HCT116 (cell line): ENCODE results near the gene PPAT. TPM values are rescaled to one million over a fixed set of nuclear protein-coding genes. Genes with fewer than 3 reads are reported as not detected.
"Not testable (repeated sequence)": the region's sequence is repeated elsewhere in the genome, so short reads cannot be mapped to it uniquely, and the experiment has no call there.

Experiments
- ATAC-seq: fragments of 200-7000 bp; cut with Tn5 transposase; 2 replicates; pipeline ENCODE4 v1.9.1; 2020; ENCODE audit warnings: mild to moderate bottlenecking, moderate library complexity
- BruUV-seq: library from RNA; stranded (reverse); fragments of 400-500 nt; replicated peaks from 2 replicates; lab custom pipeline; 2021; lab: Mats Ljungman, UMichigan
- CTCF ChIA-PET: fragments of 300-600 bp; sonication (Branson Sonifier 250); formaldehyde crosslinking; loops from one replicate; lab custom pipeline; 2021; ENCODE audit warnings: antibody characterized with exemption; lab: Charles Lee
- POLR2A ChIA-PET: fragments of 300-600, 350-600 bp; sonication (Branson Sonifier 250); formaldehyde crosslinking; loops from one replicate; lab custom pipeline; 2021; ENCODE audit warnings: antibody characterized with exemption; lab: Charles Lee
- RAD21 ChIA-PET, 2 experiments: fragments of 300-600 bp; sonication (Branson Sonifier 250); formaldehyde crosslinking; loops; one replicate each; lab custom pipeline; 2023; ENCODE audit warnings: low total read pairs in 2 of 2; ENCODE audit not compliant: uncharacterized antibody in 2 of 2, unreplicated experiment in 2 of 2, low non-redundant PET in 1 of 2; lab: Charles Lee
- DNase-seq: peaks from one replicate; pipeline ENCODE4 v3.0.0-alpha.2; 2010; ENCODE audit warnings: low read depth, low spot score
- H2AFZ ChIP-seq: fragments of 200-600 bp; shearing (Covaris generic), sonication (generic); 2 replicates; pipeline ENCODE4 v1.6.1; 2017; ENCODE audit warnings: low read depth, mixed run types, mixed read lengths, antibody characterized with exemption, low read length; ENCODE audit not compliant: poor library complexity, severe bottlenecking
- H3K27ac ChIP-seq: 2 replicates; pipeline ENCODE4 v1.5.1; 2012; ENCODE audit warnings: low read depth, low read length
- H3K27me3 ChIP-seq: fragments of 200-600 bp; sonication (generic); 2 replicates; pipeline ENCODE4 v1.6.1; 2016; ENCODE audit warnings: mixed run types, low read length, mixed read lengths; ENCODE audit not compliant: insufficient read depth
- H3K36me3 ChIP-seq, 2 experiments: fragments of 200-500 bp in 1 of 2; fragments of 200-600 bp in 1 of 2; sonication (Bioruptor generic) in 1 of 2; sonication (generic) in 1 of 2; 2 replicates each; pipeline versions ENCODE4 v1.5.1 to v1.6.1; 2014 to 2016; ENCODE audit warnings: low read length in 2 of 2, inconsistent platforms in 1 of 2, mixed read lengths in 1 of 2, mixed run types in 1 of 2; ENCODE audit not compliant: insufficient read depth in 2 of 2, control insufficient read depth in 1 of 2
- H3K4me1 ChIP-seq, 2 experiments: fragments of 200-600 bp in 1 of 2; sonication (generic) in 1 of 2; 2 replicates each; pipeline versions ENCODE4 v1.5.1 to v1.6.1; 2012 to 2017; ENCODE audit warnings: low read length in 2 of 2, inconsistent platforms in 1 of 2, mild to moderate bottlenecking in 1 of 2, mixed read lengths in 1 of 2, mixed run types in 1 of 2, moderate library complexity in 1 of 2; ENCODE audit not compliant: insufficient read depth in 2 of 2, control insufficient read depth in 1 of 2
- H3K4me2 ChIP-seq: fragments of 200-600 bp; sonication (generic); 2 replicates; pipeline ENCODE4 v1.6.1; 2017; ENCODE audit warnings: mixed run types, low read length, mixed read lengths
- H3K4me3 ChIP-seq, 2 experiments: fragments of 200-600 bp in 1 of 2; sonication (generic) in 1 of 2; replicated peaks in 1 of 2; 2 replicates each; pipeline ENCODE4 v1.5.1; 2011 to 2016; ENCODE audit warnings: low read length in 2 of 2, control low read depth in 1 of 2, low read depth in 1 of 2, mild to moderate bottlenecking in 1 of 2, mixed read lengths in 1 of 2, mixed run types in 1 of 2
- H3K79me2 ChIP-seq: fragments of 200-600 bp; sonication (generic); 2 replicates; pipeline ENCODE4 v1.6.1; 2017; ENCODE audit warnings: mild to moderate bottlenecking, mixed run types, low read length, moderate library complexity, mixed read lengths; ENCODE audit not compliant: insufficient read depth
- H3K9ac ChIP-seq: fragments of 200-600 bp; sonication (generic); 2 replicates; pipeline ENCODE4 v1.6.1; 2016; ENCODE audit warnings: low read length, mixed read lengths
- H3K9me2 ChIP-seq: fragments of 200-600 bp; sonication (generic), shearing (Covaris generic); 2 replicates; pipeline ENCODE4 v1.6.1; 2017; ENCODE audit warnings: mixed run types, mild to moderate bottlenecking, moderate library complexity; ENCODE audit not compliant: insufficient read depth
- H3K9me3 ChIP-seq, 2 experiments: fragments of 200-500 bp in 1 of 2; fragments of 200-600 bp in 1 of 2; sonication (Bioruptor generic) in 1 of 2; sonication (generic) in 1 of 2; 2 replicates each; pipeline ENCODE4 v1.6.1; 2014 to 2017; ENCODE audit warnings: low read length in 2 of 2, mixed read lengths in 2 of 2, inconsistent platforms in 1 of 2, low read depth in 1 of 2, mild to moderate bottlenecking in 1 of 2, mixed run types in 1 of 2, moderate library complexity in 1 of 2; ENCODE audit not compliant: control insufficient read depth in 1 of 2, insufficient read depth in 1 of 2
- H4K20me1 ChIP-seq: fragments of 200-600 bp; sonication (generic), shearing (Covaris generic); 2 replicates; pipeline ENCODE4 v1.6.1; 2017; ENCODE audit warnings: mixed run types, mild to moderate bottlenecking, moderate library complexity; ENCODE audit not compliant: insufficient read depth
- EGR1 ChIP-seq: IDR thresholded peaks from 2 replicates; pipeline ENCODE4 v1.6.1; 2012; ENCODE audit warnings: low read depth
- EZH2 ChIP-seq: fragments of 200-600 bp; sonication (generic); IDR thresholded peaks from 2 replicates; pipeline ENCODE4 v1.6.1; 2017; ENCODE audit warnings: antibody characterized with exemption, mixed run types
- JUND ChIP-seq: IDR thresholded peaks from 2 replicates; pipeline ENCODE4 v1.6.1; 2012
- ZFX ChIP-seq: fragments of 450-650 bp; IDR thresholded peaks from 2 replicates; pipeline ENCODE4 v1.6.1; 2017
- ZNF274 ChIP-seq: fragments of 200-500 bp; sonication (Bioruptor generic); IDR thresholded peaks from 2 replicates; pipeline ENCODE4 v1.6.1; 2014; ENCODE audit warnings: mild to moderate bottlenecking, low read depth, low read length, inconsistent platforms
- intact Hi-C: fragments of 100-400 bp; cut with micrococcal nuclease; formaldehyde crosslinking; loops from 2 replicates; pipeline ENCODE4 v1.10.0; 2022
- total RNA-seq: library from RNA; stranded (reverse); gene quantifications from one replicate; pipeline ENCODE4 v1.2.1, GENCODE V29; 2021; ENCODE audit not compliant: unreplicated experiment
- TF ChIP-seq, protein P1 (sequence below): IDR thresholded peaks from 2 replicates; pipeline ENCODE4 v1.6.1; 2012
- TF ChIP-seq, protein P2 (sequence below): IDR thresholded peaks from 2 replicates; pipeline ENCODE4 v1.6.1; 2011; ENCODE audit warnings: mild to moderate bottlenecking, low read length, moderate library complexity; ENCODE audit not compliant: insufficient replicate concordance; ENCODE audit errors: extremely low read depth
- TF ChIP-seq, protein P3 (sequence below), 3 experiments: fragments of 200-600 bp in 1 of 3; sonication (generic) in 1 of 3; IDR thresholded peaks in 2 of 3; conservative IDR thresholded peaks in 1 of 3; 2 replicates each; pipeline ENCODE4 v1.5.1; 2012 to 2017; ENCODE audit warnings: low read depth in 2 of 3, low read length in 2 of 3, antibody characterized with exemption in 1 of 3, borderline replicate concordance in 1 of 3, control low read depth in 1 of 3, mild to moderate bottlenecking in 1 of 3, mixed read lengths in 1 of 3, mixed run types in 1 of 3, moderate library complexity in 1 of 3; ENCODE audit not compliant: insufficient read depth in 1 of 3

Gene PPAT
- total RNA-seq, 1 experiment from 2014 or later, result 78.6 TPM

DNA sequence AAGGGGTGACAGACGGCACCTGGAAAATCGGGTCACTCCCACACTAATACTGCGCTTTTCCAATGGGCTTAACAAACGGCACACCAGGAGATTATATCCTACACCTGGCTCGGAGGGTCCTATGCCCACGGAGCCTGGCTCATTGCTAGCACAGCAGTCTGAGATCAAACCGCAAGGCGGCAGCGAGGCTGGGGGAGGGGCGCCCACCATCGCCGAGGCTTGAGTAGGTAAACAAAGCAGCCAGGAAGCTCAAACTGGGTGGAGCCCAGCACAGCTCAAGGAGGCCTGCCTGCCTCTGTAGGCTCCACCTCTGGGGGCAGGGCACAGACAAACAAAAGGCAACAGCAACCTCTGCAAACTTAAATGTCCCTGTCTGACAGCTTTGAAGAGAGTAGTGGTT, 72.4 kb downstream of the PPAT start:
- CTCF ChIA-PET, H3K36me3 ChIP-seq, H3K9ac ChIP-seq, H2AFZ ChIP-seq, H3K79me2 ChIP-seq, H3K27ac ChIP-seq, intact Hi-C loops, BruUV-seq, H3K4me2 ChIP-seq, H3K9me2 ChIP-seq, H3K4me3 ChIP-seq, POLR2A ChIA-PET, H4K20me1 ChIP-seq, ATAC-seq, H3K9me3 ChIP-seq, RAD21 ChIA-PET, H3K4me1 ChIP-seq, DNase-seq, H3K27me3 ChIP-seq: not testable (repeated sequence)

DNA sequence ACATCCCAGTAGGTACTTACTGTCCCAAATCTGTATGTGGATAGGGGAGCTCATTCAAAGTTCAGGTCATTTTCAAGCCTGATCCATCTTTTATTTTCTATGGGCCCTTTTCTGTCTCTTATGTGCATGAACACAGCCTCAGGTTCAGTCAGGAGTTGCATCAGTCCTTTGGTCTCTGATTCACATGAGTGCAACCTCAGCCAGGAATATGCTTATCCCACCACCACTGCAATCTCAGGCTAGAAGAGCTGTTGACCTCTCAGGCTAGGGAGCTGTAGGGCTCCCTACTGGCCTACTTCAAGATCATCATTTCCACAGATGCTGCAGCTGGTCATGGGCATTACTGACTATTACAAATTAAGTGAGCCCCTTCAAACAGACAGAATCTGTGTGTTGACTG, 75.3 kb downstream of the PPAT start:
- POLR2A ChIA-PET, result no interaction called here
- Histone ChIP-seq H3K4me2 (no peak overlapping the region), H3K9me2 (no peaks in the 10 kb centered on the region), H3K27ac (no peak overlapping the region), H3K79me2 (no peaks in the 10 kb centered on the region), H4K20me1 (no peaks in the 10 kb centered on the region), H3K36me3 (no peaks in the 10 kb centered on the region), H3K27me3 (no peaks in the 10 kb centered on the region), H3K9me3 (no peaks in the 10 kb centered on the region), H2AFZ (no peak overlapping the region), H3K4me3 (no peak overlapping the region), H3K9ac (no peak overlapping the region), H3K4me1 (no peaks in the 10 kb centered on the region)
- DNase-seq (no peak), ATAC-seq (no peak)
- no TSS peak for BruUV-seq
- intact Hi-C loops, result no loop called here
- RAD21 ChIA-PET, result no interaction called here
- TF ChIP-seq ZFX (no peak), EZH2 (no peak), EGR1 (no peak), JUND (no peak), ZNF274 (no peak)
- TF ChIP-seq, protein P1, sequence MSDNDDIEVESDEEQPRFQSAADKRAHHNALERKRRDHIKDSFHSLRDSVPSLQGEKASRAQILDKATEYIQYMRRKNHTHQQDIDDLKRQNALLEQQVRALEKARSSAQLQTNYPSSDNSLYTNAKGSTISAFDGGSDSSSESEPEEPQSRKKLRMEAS, result no peak
- TF ChIP-seq, protein P2, sequence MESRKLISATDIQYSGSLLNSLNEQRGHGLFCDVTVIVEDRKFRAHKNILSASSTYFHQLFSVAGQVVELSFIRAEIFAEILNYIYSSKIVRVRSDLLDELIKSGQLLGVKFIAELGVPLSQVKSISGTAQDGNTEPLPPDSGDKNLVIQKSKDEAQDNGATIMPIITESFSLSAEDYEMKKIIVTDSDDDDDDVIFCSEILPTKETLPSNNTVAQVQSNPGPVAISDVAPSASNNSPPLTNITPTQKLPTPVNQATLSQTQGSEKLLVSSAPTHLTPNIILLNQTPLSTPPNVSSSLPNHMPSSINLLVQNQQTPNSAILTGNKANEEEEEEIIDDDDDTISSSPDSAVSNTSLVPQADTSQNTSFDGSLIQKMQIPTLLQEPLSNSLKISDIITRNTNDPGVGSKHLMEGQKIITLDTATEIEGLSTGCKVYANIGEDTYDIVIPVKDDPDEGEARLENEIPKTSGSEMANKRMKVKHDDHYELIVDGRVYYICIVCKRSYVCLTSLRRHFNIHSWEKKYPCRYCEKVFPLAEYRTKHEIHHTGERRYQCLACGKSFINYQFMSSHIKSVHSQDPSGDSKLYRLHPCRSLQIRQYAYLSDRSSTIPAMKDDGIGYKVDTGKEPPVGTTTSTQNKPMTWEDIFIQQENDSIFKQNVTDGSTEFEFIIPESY, result no peak
- TF ChIP-seq, protein P3, sequence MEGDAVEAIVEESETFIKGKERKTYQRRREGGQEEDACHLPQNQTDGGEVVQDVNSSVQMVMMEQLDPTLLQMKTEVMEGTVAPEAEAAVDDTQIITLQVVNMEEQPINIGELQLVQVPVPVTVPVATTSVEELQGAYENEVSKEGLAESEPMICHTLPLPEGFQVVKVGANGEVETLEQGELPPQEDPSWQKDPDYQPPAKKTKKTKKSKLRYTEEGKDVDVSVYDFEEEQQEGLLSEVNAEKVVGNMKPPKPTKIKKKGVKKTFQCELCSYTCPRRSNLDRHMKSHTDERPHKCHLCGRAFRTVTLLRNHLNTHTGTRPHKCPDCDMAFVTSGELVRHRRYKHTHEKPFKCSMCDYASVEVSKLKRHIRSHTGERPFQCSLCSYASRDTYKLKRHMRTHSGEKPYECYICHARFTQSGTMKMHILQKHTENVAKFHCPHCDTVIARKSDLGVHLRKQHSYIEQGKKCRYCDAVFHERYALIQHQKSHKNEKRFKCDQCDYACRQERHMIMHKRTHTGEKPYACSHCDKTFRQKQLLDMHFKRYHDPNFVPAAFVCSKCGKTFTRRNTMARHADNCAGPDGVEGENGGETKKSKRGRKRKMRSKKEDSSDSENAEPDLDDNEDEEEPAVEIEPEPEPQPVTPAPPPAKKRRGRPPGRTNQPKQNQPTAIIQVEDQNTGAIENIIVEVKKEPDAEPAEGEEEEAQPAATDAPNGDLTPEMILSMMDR (IDR thresholded peaks at IDR 0.05 in 2 of 3, conservative IDR thresholded peaks at IDR 0.05 in 1 of 3; ENCODE audit: borderline replicate concordance in 1 of 3, insufficient read depth in 1 of 3, low read depth in 2 of 3, low read length in 2 of 3), result no peak
- CTCF ChIA-PET, result no interaction called here
